HepG2 (cell line): Measurements from ENCODE around the gene AGBL1. TPM values are rescaled to one million over a fixed set of nuclear protein-coding genes. Genes with fewer than 3 reads are reported as not detected.

Source experiments
- ATAC-seq: fragments of 200-7000 bp; cut with Tn5 transposase; 3 replicates; pipeline ENCODE4 v1.9.1; 2020; ENCODE audit warnings: mild to moderate bottlenecking, moderate library complexity
- BruUV-seq: library from RNA; stranded (reverse); fragments of 400-500 nt; replicated peaks from 2 replicates; lab custom pipeline; 2021; lab: Mats Ljungman, UMichigan
- CTCF ChIA-PET: fragments of 300-600 bp; formaldehyde crosslinking; extraction: SDS; loops from one replicate; lab custom pipeline; 2021; ENCODE audit warnings: low total read pairs, inconsistent platforms, low intra/inter-chr PET ratio; lab: Yijun Ruan, JAX
- POLR2A ChIA-PET: fragments of 350-600 bp; sonication (Branson Sonifier 250); formaldehyde crosslinking; loops from one replicate; lab custom pipeline; 2020; ENCODE audit warnings: antibody characterized with exemption, inconsistent platforms; lab: Yijun Ruan, JAX
- DNase-seq: peaks from one replicate; pipeline ENCODE4 v3.0.0-alpha.2; 2015; ENCODE audit warnings: low spot score
- FAIRE-seq: peaks from 3 replicates; lab custom pipeline; 2011; peaks lifted over from hg19 to GRCh38; lab: Jason Lieb, UNC
- H2AFZ ChIP-seq: one replicate; pipeline ENCODE4 v1.6.1; 2011; ENCODE audit warnings: low read length, inconsistent platforms
- H3K27ac ChIP-seq: fragments of 300-600 bp; 3 replicates; pipeline ENCODE4 v1.8.0; 2011; ENCODE audit warnings: mixed run types, mild to moderate bottlenecking, mixed read lengths, low read length, inconsistent platforms; ENCODE audit not compliant: insufficient read depth; ENCODE audit errors: extremely low read length
- H3K27me3 ChIP-seq, 2 experiments: fragments of 200-600 bp in 1 of 2; 2 replicates in 1 of 2; 3 replicates in 1 of 2; pipeline versions ENCODE4 v1.6.0 to v1.8.0; 2011; ENCODE audit warnings: low read length in 2 of 2, mild to moderate bottlenecking in 2 of 2, moderate library complexity in 2 of 2, inconsistent platforms in 1 of 2; ENCODE audit not compliant: insufficient read depth in 2 of 2, control insufficient read depth in 1 of 2
- H3K36me3 ChIP-seq, 2 experiments: fragments of 200-600 bp in 1 of 2; replicated peaks in 1 of 2; 2 replicates in 1 of 2; 3 replicates in 1 of 2; pipeline versions ENCODE4 v1.5.1 to v1.8.0; 2011; ENCODE audit warnings: low read length in 2 of 2, inconsistent platforms in 1 of 2; ENCODE audit not compliant: insufficient read depth in 2 of 2, control insufficient read depth in 1 of 2
- H3K4me1 ChIP-seq: 2 replicates; pipeline ENCODE4 v1.5.1; 2012; ENCODE audit warnings: low read length, inconsistent platforms; ENCODE audit not compliant: insufficient read depth
- H3K4me2 ChIP-seq: 2 replicates; pipeline ENCODE4 v1.6.0; 2011; ENCODE audit warnings: low read depth, low read length, inconsistent platforms
- H3K4me3 ChIP-seq, 3 experiments: fragments of 200-600 bp in 1 of 3; sonication (generic), shearing (Covaris generic) in 1 of 3; replicated peaks in 1 of 3; 2 replicates each; pipeline ENCODE4 v1.5.1; 2011 to 2016; ENCODE audit warnings: low read length in 3 of 3, inconsistent platforms in 2 of 3, low read depth in 2 of 3, mild to moderate bottlenecking in 2 of 3, control low read depth in 1 of 3, mixed read lengths in 1 of 3; ENCODE audit not compliant: insufficient read depth in 1 of 3
- H3K79me2 ChIP-seq: one replicate; pipeline ENCODE4 v1.6.1; 2011; ENCODE audit warnings: low read length, inconsistent platforms; ENCODE audit not compliant: insufficient read depth
- H3K9ac ChIP-seq: 2 replicates; pipeline ENCODE4 v1.6.0; 2011; ENCODE audit warnings: mild to moderate bottlenecking, low read depth, low read length, inconsistent platforms; ENCODE audit not compliant: insufficient read depth
- H3K9me3 ChIP-seq: 2 replicates; pipeline ENCODE4 v1.5.1; 2012; ENCODE audit warnings: mild to moderate bottlenecking, low read length
- H4K20me1 ChIP-seq: 2 replicates; pipeline ENCODE4 v1.6.0; 2011; ENCODE audit warnings: inconsistent platforms, mild to moderate bottlenecking, low read length, moderate library complexity; ENCODE audit not compliant: insufficient read depth
- DDIT3 ChIP-seq: sonication (generic); formaldehyde crosslinking; IDR thresholded peaks from 2 replicates; pipeline ENCODE4 v1.4.0; 2020; ENCODE audit warnings: mild to moderate bottlenecking, missing genetic modification reagents
- E2F2 ChIP-seq: sonication (generic); formaldehyde crosslinking; IDR thresholded peaks from 2 replicates; pipeline ENCODE4 v1.4.0; 2020; ENCODE audit warnings: missing genetic modification reagents, borderline replicate concordance
- HIVEP1 ChIP-seq: sonication (generic); formaldehyde crosslinking; IDR thresholded peaks from 2 replicates; pipeline ENCODE4 v1.4.0; 2020; ENCODE audit warnings: mild to moderate bottlenecking, missing genetic modification reagents
- JARID2 ChIP-seq: sonication (generic); formaldehyde crosslinking; IDR thresholded peaks from 2 replicates; pipeline ENCODE4 v1.8.1; 2023; ENCODE audit warnings: missing genetic modification reagents, inconsistent platforms; ENCODE audit not compliant: insufficient replicate concordance
- MZF1 ChIP-seq: sonication (generic); formaldehyde crosslinking; IDR thresholded peaks from 2 replicates; pipeline ENCODE4 v1.8.1; 2023; ENCODE audit warnings: mild to moderate bottlenecking, missing genetic modification reagents, borderline replicate concordance
- NR2F1 ChIP-seq, 2 experiments: fragments of 450-650 bp in 1 of 2; formaldehyde crosslinking in 1 of 2; IDR thresholded peaks; 2 replicates each; pipeline versions ENCODE4 v1.5.0 to v1.6.1; 2016 to 2020; ENCODE audit warnings: mild to moderate bottlenecking in 1 of 2, missing compliant biosample characterization in 1 of 2, missing genetic modification reagents in 1 of 2, moderate library complexity in 1 of 2
- NR2F2 ChIP-seq: IDR thresholded peaks from 2 replicates; pipeline ENCODE4 v1.6.1; 2012; ENCODE audit warnings: low read depth, inconsistent platforms, borderline replicate concordance
- RELA ChIP-seq: sonication (generic); formaldehyde crosslinking; IDR thresholded peaks from 2 replicates; pipeline ENCODE4 v1.4.0; 2020; ENCODE audit warnings: missing genetic modification reagents
- SP5 ChIP-seq: IDR thresholded peaks from 2 replicates; pipeline ENCODE4 v1.6.1; 2016; ENCODE audit warnings: low read depth, borderline replicate concordance
- ZNF274 ChIP-seq: sonication (generic); formaldehyde crosslinking; IDR thresholded peaks from 2 replicates; pipeline ENCODE4 v1.5.1; 2020; ENCODE audit warnings: mild to moderate bottlenecking, missing genetic modification reagents
- ZNF430 ChIP-seq: sonication (generic); formaldehyde crosslinking; IDR thresholded peaks from 2 replicates; pipeline ENCODE4 v1.9.0; 2021; ENCODE audit warnings: mild to moderate bottlenecking, missing genetic modification reagents
- ZNF513 ChIP-seq: sonication (generic); formaldehyde crosslinking; conservative IDR thresholded peaks from 2 replicates; pipeline ENCODE4 v1.5.0; 2020; ENCODE audit warnings: missing genetic modification reagents
- ZNF768 ChIP-seq: sonication (generic); formaldehyde crosslinking; IDR thresholded peaks from 2 replicates; pipeline ENCODE4 v1.4.0; 2020; ENCODE audit warnings: missing genetic modification reagents
- WGBS: methylation state at CpG from one replicate; pipeline ENCODE4 v1.1.6; 2017; ENCODE audit warnings: low lambda C conversion rate; 5-methylcytosine and 5-hydroxymethylcytosine counted together
- in situ Hi-C: cut with HindIII; loops from 2 replicates; pipeline ENCODE4 v1.10.0; 2017; ENCODE audit warnings: low pct_unique_long_range_greater_than_20kb; ENCODE audit not compliant: extremely low pct_ligation_motif_present
- intact Hi-C: fragments of 100-400 bp; cut with micrococcal nuclease; formaldehyde crosslinking; loops from one replicate; pipeline ENCODE4 v1.10.0; 2022; ENCODE audit not compliant: unreplicated experiment
- polyA plus RNA-seq, 8 experiments: library from polyadenylated mRNA; depleted of rRNA in 3 of 8; stranded (reverse) in 7 of 8; unstranded in 1 of 8; fragments of >200 nt; fragmentation: Illumina TruSeq in 4 of 8; extraction: Trizol in 4 of 8; gene quantifications; 2 replicates each; pipeline versions ENCODE4 v1.2.1 to v1.2.3, GENCODE V29; 2011 to 2016; ENCODE audit warnings: low read depth in 4 of 8, missing spikeins in 1 of 8, mixed read lengths in 1 of 8; ENCODE audit not compliant: insufficient read depth in 1 of 8
- total RNA-seq, 5 experiments: library from RNA; depleted of rRNA; stranded (reverse); fragments of >200 nt; fragmentation: Illumina TruSeq; extraction: Trizol; gene quantifications; 2 replicates each; pipeline ENCODE4 v1.2.3, GENCODE V29; 2016; ENCODE audit warnings: low read depth in 1 of 5

AGBL1 gene
- total and polyA plus RNA-seq, 2 of the 13 experiments (the other 11 are each of a cell fraction or from before 2014, with no cell fraction given) = 0.01 TPM; not detected in 1

- no peaks in the 10 kb centered on the region for H3K4me1 ChIP-seq
- intact Hi-C loops = no loop called here
- no peak overlapping the region for H3K9ac ChIP-seq
- BruUV-seq = no TSS peak
- H3K4me3 ChIP-seq = no peak overlapping the region
- no peak for TF ChIP-seq E2F2 (CRISPR knock-in tag)
- no peak for TF ChIP-seq MZF1 (CRISPR knock-in tag)
- TF ChIP-seq JARID2 (CRISPR knock-in tag) = no peak
- no peak for TF ChIP-seq NR2F1 (CRISPR knock-in tag; IDR thresholded peaks at IDR 0.05)
- TF ChIP-seq ZNF274 (CRISPR knock-in tag) = no peak
- TF ChIP-seq SP5 = no peak
- TF ChIP-seq HIVEP1 (CRISPR knock-in tag) = no peak
- no peak for TF ChIP-seq RELA (CRISPR knock-in tag)
- no peak for TF ChIP-seq NR2F2
- TF ChIP-seq ZNF430 = no peak
- no peak for TF ChIP-seq DDIT3 (CRISPR knock-in tag)
- TF ChIP-seq ZNF513 (CRISPR knock-in tag) = no peak
- TF ChIP-seq ZNF768 (CRISPR knock-in tag) = no peak
- no peak overlapping the region for H3K27ac ChIP-seq
- in situ Hi-C loops = no loop called here
- no peak for FAIRE-seq
- ATAC-seq = no peak
- no peaks in the 10 kb centered on the region for H3K27me3 ChIP-seq
- ChIA-PET CTCF (no interaction called here), POLR2A (no interaction called here)
- 0% methylated on average over 1 of the region's 1 CpG for WGBS
- H4K20me1 ChIP-seq = no peaks in the 10 kb centered on the region
- H3K79me2 ChIP-seq = no peaks in the 10 kb centered on the region
- no peak overlapping the region for H2AFZ ChIP-seq
- no peaks in the 10 kb centered on the region for H3K36me3 ChIP-seq
- no peak for DNase-seq
- H3K9me3 ChIP-seq = peaks cover 83% of the 10 kb centered on the region
- H3K4me2 ChIP-seq = no peak overlapping the region
Observed at GRCh38 chr15:86650094-86650493, 570.4 kb downstream of the AGBL1 start.
